CD4-positive, alpha-beta T cell (primary cell): Measurements from ENCODE around the gene KIAA1217. TPM values are rescaled to one million over a fixed set of nuclear protein-coding genes. Genes with fewer than 3 reads are reported as not detected.
"Not testable (repeated sequence)": the region's sequence is repeated elsewhere in the genome, so short reads cannot be mapped to it uniquely, and the experiment has no call there.

Experiments
- ATAC-seq: fragments of 200-7000 bp; cut with Tn5 transposase; one replicate; pipeline ENCODE4 v1.10.0; 2022; ENCODE audit warnings: mild to moderate bottlenecking; ENCODE audit not compliant: poor library complexity
- CTCF ChIA-PET: fragments of 350-600 bp; sonication (Branson Sonifier 250); formaldehyde crosslinking; loops from one replicate; lab custom pipeline; 2021; ENCODE audit warnings: antibody characterized with exemption, inconsistent platforms; lab: Charles Lee
- POLR2A ChIA-PET: fragments of 350-600 bp; sonication (Branson Sonifier 250); formaldehyde crosslinking; loops from one replicate; lab custom pipeline; 2021; ENCODE audit warnings: antibody characterized with exemption, inconsistent platforms; lab: Charles Lee
- DNase-seq, 14 experiments: peaks; one replicate each; pipeline ENCODE4 v3.0.0-alpha.2; 2013 to 2020; ENCODE audit warnings: mixed read lengths in 2 of 14
- H3K27ac ChIP-seq, 2 donors: one replicate each; pipeline versions ENCODE4 v1.5.1 to v1.7.0; 2013; ENCODE audit warnings: low read length in 2 of 2, low read depth in 1 of 2, mild to moderate bottlenecking in 1 of 2
- H3K27me3 ChIP-seq, 2 experiments: 1 replicate in 1 of 2; 2 replicates in 1 of 2; pipeline versions ENCODE4 v1.6.1 to v1.7.0; 2013; ENCODE audit warnings: low read length in 2 of 2, control low read depth in 1 of 2, mild to moderate bottlenecking in 1 of 2, moderate library complexity in 1 of 2; ENCODE audit not compliant: insufficient read depth in 2 of 2, control insufficient read depth in 1 of 2
- H3K36me3 ChIP-seq: one replicate; pipeline ENCODE4 v1.6.1; 2013; ENCODE audit warnings: low read length, control low read depth; ENCODE audit not compliant: insufficient read depth
- H3K4me1 ChIP-seq: one replicate; pipeline ENCODE4 v1.6.1; 2013; ENCODE audit warnings: low read length, control low read depth; ENCODE audit not compliant: insufficient read depth
- H3K4me3 ChIP-seq: one replicate; pipeline ENCODE4 v1.5.1; 2013; ENCODE audit warnings: mild to moderate bottlenecking, low read length, moderate library complexity
- H3K9me3 ChIP-seq, 2 experiments: 1 replicate in 1 of 2; 2 replicates in 1 of 2; pipeline versions ENCODE4 v1.6.1 to v1.7.0; 2013; ENCODE audit warnings: low read length in 2 of 2, mild to moderate bottlenecking in 2 of 2, control low read depth in 1 of 2, moderate library complexity in 1 of 2; ENCODE audit not compliant: control insufficient read depth in 1 of 2, insufficient read depth in 1 of 2
- H3K27ac Mint-ChIP-seq: one replicate; pipeline ENCODE4 v1.8.0; 2020; ENCODE audit warnings: mixed read lengths
- H3K27me3 Mint-ChIP-seq: one replicate; pipeline ENCODE4 v1.8.0; 2021; ENCODE audit warnings: mixed read lengths
- H3K36me3 Mint-ChIP-seq: one replicate; pipeline ENCODE4 v1.8.0; 2021; ENCODE audit warnings: low read depth, mixed read lengths
- H3K4me1 Mint-ChIP-seq: one replicate; pipeline ENCODE4 v1.8.0; 2021; ENCODE audit warnings: low read depth, mixed read lengths
- H3K4me3 Mint-ChIP-seq: one replicate; pipeline ENCODE4 v1.8.0; 2020; ENCODE audit warnings: mild to moderate bottlenecking, mixed read lengths
- H3K9me3 Mint-ChIP-seq: one replicate; pipeline ENCODE4 v1.8.0; 2020; ENCODE audit warnings: mixed read lengths
- intact Hi-C, 2 experiments: fragments of 100-400 bp; cut with DNase I in 1 of 2; cut with micrococcal nuclease in 1 of 2; formaldehyde crosslinking; loops; one replicate each; pipeline versions ENCODE4 v1.15.1 to v1.9.0; 2023 to 2025; cut with DNase I, micrococcal nuclease
- total RNA-seq, 174 experiments: library from RNA in 2 of 174; stranded (reverse) in 2 of 174; gene quantifications; one replicate each; pipeline ENCODE4 v1.2.3 and lab custom pipeline; 2021 to 2026
- TF ChIP-seq, protein P1 (sequence below): fragments of 200-600 bp; IDR thresholded peaks from one replicate; pipeline ENCODE4 v1.8.0; 2022; ENCODE audit warnings: antibody characterized with exemption, mild to moderate bottlenecking

Gene KIAA1217
- total RNA-seq, 2 experiments from 2014 or later, result not detected

GRCh38 chr10:24331457-24331856, 122.5 kb downstream of the KIAA1217 start:
- TF ChIP-seq, protein P1, sequence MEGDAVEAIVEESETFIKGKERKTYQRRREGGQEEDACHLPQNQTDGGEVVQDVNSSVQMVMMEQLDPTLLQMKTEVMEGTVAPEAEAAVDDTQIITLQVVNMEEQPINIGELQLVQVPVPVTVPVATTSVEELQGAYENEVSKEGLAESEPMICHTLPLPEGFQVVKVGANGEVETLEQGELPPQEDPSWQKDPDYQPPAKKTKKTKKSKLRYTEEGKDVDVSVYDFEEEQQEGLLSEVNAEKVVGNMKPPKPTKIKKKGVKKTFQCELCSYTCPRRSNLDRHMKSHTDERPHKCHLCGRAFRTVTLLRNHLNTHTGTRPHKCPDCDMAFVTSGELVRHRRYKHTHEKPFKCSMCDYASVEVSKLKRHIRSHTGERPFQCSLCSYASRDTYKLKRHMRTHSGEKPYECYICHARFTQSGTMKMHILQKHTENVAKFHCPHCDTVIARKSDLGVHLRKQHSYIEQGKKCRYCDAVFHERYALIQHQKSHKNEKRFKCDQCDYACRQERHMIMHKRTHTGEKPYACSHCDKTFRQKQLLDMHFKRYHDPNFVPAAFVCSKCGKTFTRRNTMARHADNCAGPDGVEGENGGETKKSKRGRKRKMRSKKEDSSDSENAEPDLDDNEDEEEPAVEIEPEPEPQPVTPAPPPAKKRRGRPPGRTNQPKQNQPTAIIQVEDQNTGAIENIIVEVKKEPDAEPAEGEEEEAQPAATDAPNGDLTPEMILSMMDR, result no peak
- peaks cover 0 to 4% of the 10 kb centered on the region in 2 experiments for H3K9me3 ChIP-seq
- ATAC-seq (no peak), DNase-seq (no peak)
- H3K27ac ChIP-seq, result no peak overlapping the region
- ChIA-PET CTCF (no interaction called here), POLR2A (no interaction called here)
- no peaks in the 10 kb centered on the region for H3K36me3 ChIP-seq
- Mint-ChIP-seq H3K9me3 (peaks cover 5% of the 10 kb centered on the region), H3K4me3 (no peak overlapping the region), H3K36me3 (no peaks in the 10 kb centered on the region), H3K4me1 (no peaks in the 10 kb centered on the region), H3K27me3 (no peaks in the 10 kb centered on the region), H3K27ac (no peak overlapping the region)
- intact Hi-C loops, result no loop called here
- H3K27me3 ChIP-seq, result no peaks in the 10 kb centered on the region
- no peak overlapping the region for H3K4me3 ChIP-seq
- no peaks in the 10 kb centered on the region for H3K4me1 ChIP-seq

- ChIA-PET POLR2A (no interaction called here), CTCF (no interaction called here)
- no peaks in the 10 kb centered on the region for H3K27me3 Mint-ChIP-seq
- no peaks in the 10 kb centered on the region for H3K9me3 ChIP-seq
- no peaks in the 10 kb centered on the region for H3K4me1 Mint-ChIP-seq
- H3K9me3 Mint-ChIP-seq, result peaks cover 3% of the 10 kb centered on the region
- H3K4me3 ChIP-seq, result no peak overlapping the region
- no peak overlapping the region for H3K27ac Mint-ChIP-seq
- no peak overlapping the region for H3K4me3 Mint-ChIP-seq
- no peaks in the 10 kb centered on the region for H3K36me3 Mint-ChIP-seq
- ATAC-seq (no peak), DNase-seq (no peak)
- no peaks in the 10 kb centered on the region for H3K36me3 ChIP-seq
- no peaks in the 10 kb centered on the region for H3K4me1 ChIP-seq
- intact Hi-C loops, result no loop called here
- no peaks in the 10 kb centered on the region for H3K27me3 ChIP-seq
- no peak overlapping the region for H3K27ac ChIP-seq
- TF ChIP-seq, protein P1, result no peak
These were observed 124.8 kb downstream of the KIAA1217 start for GRCh38 chr10:24333736-24334135.

DNA sequence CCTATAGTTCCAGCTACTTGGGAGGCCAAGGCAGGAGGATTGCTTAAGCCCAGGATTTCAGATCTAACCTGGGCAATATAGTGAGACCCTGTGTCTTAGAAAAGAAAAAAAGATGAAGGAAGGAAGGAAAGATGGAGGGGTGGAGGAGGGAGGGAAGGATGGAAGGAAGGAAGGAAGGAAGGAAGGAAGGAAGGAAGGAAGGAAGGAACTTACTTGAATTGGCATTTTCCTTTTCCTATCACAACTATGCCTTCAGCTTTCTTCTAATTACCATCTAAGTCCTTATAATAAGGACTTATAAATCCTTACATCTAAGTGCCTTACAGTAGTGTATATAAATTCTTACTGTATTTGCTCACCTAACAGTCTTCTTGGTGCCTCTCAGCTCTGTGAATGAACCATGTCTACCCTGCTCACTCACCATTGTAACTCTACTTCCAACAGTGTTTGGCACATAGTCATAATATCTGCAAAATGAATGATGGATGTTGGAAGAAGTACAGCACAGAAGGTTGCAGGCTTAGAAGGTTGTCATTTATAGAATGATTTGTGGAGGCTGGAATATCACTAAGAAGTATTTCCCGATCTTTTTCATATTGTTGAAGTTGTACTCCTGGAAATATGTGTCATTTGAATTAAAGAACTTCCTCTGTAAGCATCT, 125.5 kb downstream of the KIAA1217 start:
- no peak overlapping the region for H3K27ac Mint-ChIP-seq
- Histone ChIP-seq H3K9me3 (no peaks in the 10 kb centered on the region), H3K4me1 (no peaks in the 10 kb centered on the region), H3K27ac (no peak overlapping the region), H3K27me3 (no peaks in the 10 kb centered on the region), H3K4me3 (no peak overlapping the region), H3K36me3 (no peaks in the 10 kb centered on the region)
- intact Hi-C loops, result no loop called here
- H3K4me3 Mint-ChIP-seq, result no peak overlapping the region
- ATAC-seq (no peak), DNase-seq (no peak)
- TF ChIP-seq, protein P1, result no peak
- H3K4me1 Mint-ChIP-seq, result no peaks in the 10 kb centered on the region
- peaks cover 3% of the 10 kb centered on the region for H3K9me3 Mint-ChIP-seq
- no peaks in the 10 kb centered on the region for H3K27me3 Mint-ChIP-seq
- ChIA-PET CTCF (no interaction called here), POLR2A (no interaction called here)
- H3K36me3 Mint-ChIP-seq, result no peaks in the 10 kb centered on the region

DNA sequence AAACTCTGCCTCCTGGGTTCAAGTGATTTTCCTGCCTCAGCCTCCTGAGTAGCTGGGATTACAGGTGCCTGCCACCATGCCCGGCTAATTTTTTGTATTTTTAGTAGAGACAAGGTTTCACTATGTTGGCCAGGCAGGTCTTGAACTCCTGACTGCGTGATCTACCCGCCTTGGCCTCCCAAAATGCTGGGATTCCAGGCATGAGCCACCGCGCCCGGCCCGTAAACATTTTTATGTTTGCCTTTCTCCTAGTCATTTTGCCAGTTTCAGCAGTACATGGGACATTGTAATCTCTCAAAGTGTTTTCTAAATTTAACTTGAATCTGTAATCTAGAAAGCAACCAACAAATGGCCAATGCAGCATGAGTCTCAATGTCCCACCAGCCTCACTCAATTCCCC, 128.8 kb downstream of the KIAA1217 start:
- H3K4me1 Mint-ChIP-seq, H3K27me3 ChIP-seq, CTCF ChIA-PET, H3K27ac ChIP-seq, H3K9me3 ChIP-seq, POLR2A ChIA-PET, DNase-seq, H3K36me3 ChIP-seq, H3K4me1 ChIP-seq, H3K4me3 Mint-ChIP-seq, H3K27me3 Mint-ChIP-seq, H3K9me3 Mint-ChIP-seq, intact Hi-C loops, ATAC-seq, H3K36me3 Mint-ChIP-seq, H3K27ac Mint-ChIP-seq, H3K4me3 ChIP-seq: not testable (repeated sequence)
